Osteoblast (primary cell): ENCODE data around the gene ALOX5. TPM values are rescaled to one million over a fixed set of nuclear protein-coding genes. Genes with fewer than 3 reads are reported as not detected.

Experiments used
- DNase-seq: peaks from one replicate; pipeline ENCODE4 v3.0.0; 2011; ENCODE audit warnings: low spot score, mixed read lengths; ENCODE audit not compliant: insufficient read length; ENCODE audit errors: missing footprints
- H2AFZ ChIP-seq: 2 replicates; pipeline ENCODE4 v1.6.0; 2011; ENCODE audit warnings: mild to moderate bottlenecking, low read length
- H3K27ac ChIP-seq: 2 replicates; pipeline ENCODE4 v1.5.1; 2011; ENCODE audit warnings: mild to moderate bottlenecking, low read depth, low read length, moderate library complexity
- H3K27me3 ChIP-seq: 2 replicates; pipeline ENCODE4 v1.6.0; 2012; ENCODE audit warnings: mild to moderate bottlenecking, control low read depth, inconsistent platforms, low read length, moderate library complexity; ENCODE audit not compliant: insufficient read depth
- H3K36me3 ChIP-seq: 2 replicates; pipeline ENCODE4 v1.5.1; 2011; ENCODE audit warnings: mild to moderate bottlenecking, low read length, control low read depth, moderate library complexity; ENCODE audit not compliant: insufficient read depth
- H3K4me1 ChIP-seq: 2 replicates; pipeline ENCODE4 v1.5.1; 2011; ENCODE audit warnings: mild to moderate bottlenecking, low read length, control low read depth, moderate library complexity; ENCODE audit not compliant: insufficient read depth
- H3K4me2 ChIP-seq: 2 replicates; pipeline ENCODE4 v1.6.0; 2011; ENCODE audit warnings: mild to moderate bottlenecking, low read length; ENCODE audit not compliant: insufficient read depth
- H3K4me3 ChIP-seq: fragments of 200-600 bp; sonication (generic); 3 replicates; pipeline ENCODE4 v1.5.1; 2012; ENCODE audit warnings: mild to moderate bottlenecking, low read length, inconsistent platforms; ENCODE audit not compliant: insufficient read depth
- H3K79me2 ChIP-seq: 2 replicates; pipeline ENCODE4 v1.6.0; 2012; ENCODE audit warnings: mild to moderate bottlenecking, low read length, control low read depth, inconsistent platforms; ENCODE audit not compliant: insufficient read depth
- H3K9me3 ChIP-seq: 2 replicates; pipeline ENCODE4 v1.5.1; 2011; ENCODE audit warnings: low read depth, low read length, control low read depth
- H4K20me1 ChIP-seq: 2 replicates; pipeline ENCODE4 v1.6.0; 2012; ENCODE audit warnings: mild to moderate bottlenecking, low read length, control low read depth; ENCODE audit not compliant: insufficient read depth
- total RNA-seq: library from RNA; depleted of rRNA; stranded (reverse); fragments of >200 nt; gene quantifications from 2 replicates; pipeline ENCODE4 v1.2.3, GENCODE V29; 2012
- TF ChIP-seq, protein P1 (sequence below): IDR thresholded peaks from 2 replicates; pipeline ENCODE4 v1.5.1; 2011; ENCODE audit warnings: mild to moderate bottlenecking, low read depth, low read length, moderate library complexity; ENCODE audit errors: extremely low read depth

Gene ALOX5
- total RNA-seq, 1 donor: not detected

- Histone ChIP-seq H3K27ac (no peak overlapping the region), H3K27me3 (peaks cover 2% of the 10 kb centered on the region), H2AFZ (no peak overlapping the region), H3K4me1 (no peaks in the 10 kb centered on the region), H3K4me3 (no peak overlapping the region), H3K9me3 (no peaks in the 10 kb centered on the region), H3K4me2 (no peak overlapping the region), H3K79me2 (no peaks in the 10 kb centered on the region), H3K36me3 (no peaks in the 10 kb centered on the region), H4K20me1 (no peaks in the 10 kb centered on the region)
- TF ChIP-seq, protein P1, sequence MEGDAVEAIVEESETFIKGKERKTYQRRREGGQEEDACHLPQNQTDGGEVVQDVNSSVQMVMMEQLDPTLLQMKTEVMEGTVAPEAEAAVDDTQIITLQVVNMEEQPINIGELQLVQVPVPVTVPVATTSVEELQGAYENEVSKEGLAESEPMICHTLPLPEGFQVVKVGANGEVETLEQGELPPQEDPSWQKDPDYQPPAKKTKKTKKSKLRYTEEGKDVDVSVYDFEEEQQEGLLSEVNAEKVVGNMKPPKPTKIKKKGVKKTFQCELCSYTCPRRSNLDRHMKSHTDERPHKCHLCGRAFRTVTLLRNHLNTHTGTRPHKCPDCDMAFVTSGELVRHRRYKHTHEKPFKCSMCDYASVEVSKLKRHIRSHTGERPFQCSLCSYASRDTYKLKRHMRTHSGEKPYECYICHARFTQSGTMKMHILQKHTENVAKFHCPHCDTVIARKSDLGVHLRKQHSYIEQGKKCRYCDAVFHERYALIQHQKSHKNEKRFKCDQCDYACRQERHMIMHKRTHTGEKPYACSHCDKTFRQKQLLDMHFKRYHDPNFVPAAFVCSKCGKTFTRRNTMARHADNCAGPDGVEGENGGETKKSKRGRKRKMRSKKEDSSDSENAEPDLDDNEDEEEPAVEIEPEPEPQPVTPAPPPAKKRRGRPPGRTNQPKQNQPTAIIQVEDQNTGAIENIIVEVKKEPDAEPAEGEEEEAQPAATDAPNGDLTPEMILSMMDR: no peak
- peak; percentile 64 for DNase-seq
Measured at GRCh38 chr10:45380903-45381620, 7.0 kb downstream of the ALOX5 start.

GRCh38 chr10:45382591-45382990 is 8.6 kb downstream of the ALOX5 start:
- H2AFZ ChIP-seq: no peak overlapping the region
- no peak overlapping the region for H3K4me2 ChIP-seq
- H3K27ac ChIP-seq: no peak overlapping the region
- H3K79me2 ChIP-seq: no peaks in the 10 kb centered on the region
- no peaks in the 10 kb centered on the region for H4K20me1 ChIP-seq
- no peak for DNase-seq
- no peaks in the 10 kb centered on the region for H3K36me3 ChIP-seq
- no peaks in the 10 kb centered on the region for H3K9me3 ChIP-seq
- H3K4me1 ChIP-seq: no peaks in the 10 kb centered on the region
- no peak overlapping the region for H3K4me3 ChIP-seq
- no peaks in the 10 kb centered on the region for H3K27me3 ChIP-seq
- TF ChIP-seq, protein P1: no peak

DNA sequence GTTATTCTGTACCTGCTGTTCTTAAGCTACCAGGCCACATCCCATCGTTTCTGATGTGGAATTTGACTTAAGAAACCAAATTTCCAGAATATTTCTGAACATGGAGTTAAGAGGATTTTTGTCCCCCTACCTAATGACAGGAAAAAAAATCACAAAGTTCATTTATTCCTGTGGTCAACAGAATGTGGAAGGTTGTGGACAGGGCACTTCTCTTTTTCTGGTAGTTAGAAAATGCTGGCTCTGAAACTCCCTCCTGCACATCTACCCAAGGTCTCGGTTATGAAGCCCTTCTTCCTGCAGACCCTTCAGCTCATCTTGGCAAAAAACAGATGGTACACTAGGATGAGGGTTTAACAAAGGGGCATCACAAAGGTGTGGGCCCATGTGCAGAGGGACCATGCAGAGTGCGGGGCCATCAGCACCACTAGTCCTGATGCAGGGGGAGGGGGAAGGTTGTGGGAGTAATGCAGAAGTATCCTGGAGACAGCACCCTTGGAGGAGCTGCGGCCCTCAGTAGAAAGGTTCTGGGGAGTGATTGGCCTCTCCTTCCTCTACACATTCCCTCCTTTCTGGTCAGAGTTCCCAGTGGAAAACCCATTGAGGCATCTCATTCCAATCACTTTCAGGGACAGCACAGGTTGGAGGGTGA is 9.8 kb downstream of the ALOX5 start:
- H3K4me1 ChIP-seq: no peaks in the 10 kb centered on the region

GRCh38 chr10:45386657-45387056 is 12.6 kb downstream of the ALOX5 start:
- H3K4me3 ChIP-seq: no peak overlapping the region
- no peaks in the 10 kb centered on the region for H3K4me1 ChIP-seq
- no peaks in the 10 kb centered on the region for H3K27me3 ChIP-seq
- H3K9me3 ChIP-seq: no peaks in the 10 kb centered on the region
- no peak for DNase-seq
- H4K20me1 ChIP-seq: no peaks in the 10 kb centered on the region
- TF ChIP-seq, protein P1: no peak
- no peaks in the 10 kb centered on the region for H3K36me3 ChIP-seq
- H3K79me2 ChIP-seq: no peaks in the 10 kb centered on the region
- no peak overlapping the region for H3K27ac ChIP-seq
- no peak overlapping the region for H3K4me2 ChIP-seq
- H2AFZ ChIP-seq: no peak overlapping the region

More for the DNA sequence above, 9.8 kb downstream of the ALOX5 start:
- DNase-seq: peak; percentile 69
- no peak overlapping the region for H3K4me3 ChIP-seq
- H3K9me3 ChIP-seq: no peaks in the 10 kb centered on the region
- H3K4me2 ChIP-seq: no peak overlapping the region
- no peaks in the 10 kb centered on the region for H3K36me3 ChIP-seq
- H3K27me3 ChIP-seq: no peaks in the 10 kb centered on the region
- H3K27ac ChIP-seq: no peak overlapping the region
- TF ChIP-seq, protein P1: no peak
- H3K79me2 ChIP-seq: no peaks in the 10 kb centered on the region
- no peaks in the 10 kb centered on the region for H4K20me1 ChIP-seq
- no peak overlapping the region for H2AFZ ChIP-seq
